Activated gamma-delta T cell treated with anti-CD3 and anti-CD28 coated beads, Interleukin-2, amount 50 U/mL, for 16 hours (primary cell): Measurements from ENCODE around the gene PPP1R12C.

Experiments used
- DNase-seq: peaks from one replicate; pipeline ENCODE4 v3.0.0-alpha.2; 2020; ENCODE audit warnings: low read depth

PPP1R12C gene

DNA sequence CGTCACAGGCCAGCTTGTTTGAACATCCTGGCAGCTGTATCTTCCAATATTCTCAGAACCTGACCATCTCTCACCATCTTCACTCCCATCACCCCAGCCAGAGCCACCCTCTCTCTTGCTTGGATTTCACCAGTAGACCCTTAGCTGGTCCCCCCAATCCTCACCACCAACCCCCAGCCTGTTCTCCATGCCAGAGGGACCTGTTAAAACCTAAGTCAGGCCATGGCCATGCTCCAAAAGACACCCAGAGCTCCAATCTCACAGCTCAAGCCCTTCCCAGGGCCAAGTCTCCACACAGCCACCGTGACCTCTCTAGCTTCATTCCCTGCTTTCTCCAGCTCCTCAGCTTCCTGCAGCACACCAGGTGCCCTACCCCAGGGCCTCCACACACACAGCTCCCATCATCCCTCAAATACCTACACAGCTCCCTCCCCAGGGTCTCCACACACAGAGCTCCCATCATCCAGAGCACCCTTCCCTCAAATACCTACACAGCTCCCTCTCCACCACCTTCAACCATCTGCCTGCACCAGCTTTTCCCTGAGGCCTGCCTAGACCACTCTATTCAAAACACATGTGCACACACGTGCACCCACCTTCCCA is 28.0 kb downstream of the PPP1R12C start:
- DNase-seq, result no peak

DNA sequence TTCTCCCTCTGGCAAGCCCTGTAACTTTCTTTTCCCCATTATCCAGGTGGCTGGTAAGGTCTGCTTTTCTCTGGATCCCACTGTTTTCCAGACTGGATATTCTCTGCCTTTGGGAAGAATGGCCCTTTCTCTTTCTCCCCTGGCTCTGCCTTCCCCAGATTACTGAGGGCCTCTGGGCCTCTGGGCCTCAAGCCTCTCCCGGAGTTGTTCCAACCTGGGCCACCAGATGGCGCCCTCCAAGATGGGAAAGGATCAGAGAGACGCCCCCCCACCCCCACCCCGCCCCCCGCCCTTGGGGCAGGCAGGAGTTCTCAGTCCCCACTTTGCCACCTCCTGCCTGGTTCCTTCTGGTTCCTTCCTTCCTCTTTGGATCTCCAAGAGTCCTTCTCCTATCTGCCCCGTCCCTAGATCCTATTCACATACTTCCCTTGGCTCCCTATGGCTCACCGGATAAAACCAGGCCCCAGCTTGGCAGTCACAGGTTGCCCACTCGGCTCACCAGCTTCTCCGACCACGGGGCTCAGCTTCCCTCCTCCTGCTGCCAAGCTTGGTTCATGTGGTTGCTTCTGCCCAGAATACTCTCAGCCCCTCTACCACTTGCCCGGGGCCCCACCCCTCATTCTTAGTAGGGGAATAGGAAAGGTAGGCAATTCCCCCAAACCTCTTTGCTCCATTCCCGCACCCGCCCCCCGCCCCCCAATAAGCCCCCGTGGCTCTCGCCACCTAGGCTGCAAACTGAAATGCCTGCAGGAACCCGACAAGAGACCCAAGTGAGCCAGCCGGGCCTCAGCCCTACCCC is 28.7 kb downstream of the PPP1R12C start:
- DNase-seq, result peak; percentile 77

DNA sequence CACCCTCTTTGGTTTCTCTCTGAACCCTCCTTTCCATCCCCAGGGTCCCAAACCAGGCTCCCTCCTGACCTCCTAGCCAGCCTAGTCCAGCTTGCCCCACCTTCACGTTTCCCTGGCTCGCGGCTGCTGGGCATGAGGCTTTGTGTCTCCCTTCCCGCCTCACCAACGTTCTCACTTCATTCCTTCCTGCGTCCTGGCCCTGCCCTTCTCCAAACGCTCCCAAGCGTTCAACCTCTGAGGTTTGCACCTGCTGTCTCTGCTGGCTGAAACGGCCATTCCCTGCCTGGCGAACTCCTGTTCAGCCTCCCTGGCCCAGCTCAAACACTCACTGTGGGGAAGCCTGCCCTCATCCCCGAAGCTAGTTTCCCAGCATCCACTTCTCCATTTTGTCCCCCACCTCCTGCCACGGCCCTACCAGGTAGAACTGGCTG is 29.4 kb downstream of the PPP1R12C start:
- no peak for DNase-seq

DNA sequence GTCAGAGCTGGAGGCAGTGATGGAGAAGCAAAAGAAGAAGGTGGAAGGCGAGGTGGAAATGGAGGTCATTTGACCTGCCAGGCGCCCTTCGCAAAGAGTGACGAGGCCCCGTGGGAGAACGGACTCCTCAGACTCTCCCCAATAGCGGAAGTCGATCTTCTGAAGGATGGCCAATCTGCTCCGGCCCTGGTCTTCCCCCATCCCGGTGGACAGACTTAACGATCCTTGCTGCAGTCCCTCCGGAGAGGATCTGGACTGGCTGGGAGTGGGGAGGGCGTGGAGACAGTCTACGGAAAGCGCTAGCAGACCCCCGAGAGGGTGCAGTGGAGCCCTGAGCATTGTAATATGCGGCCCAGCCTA is 29.9 kb downstream of the PPP1R12C start:
- DNase-seq, result no peak

DNA sequence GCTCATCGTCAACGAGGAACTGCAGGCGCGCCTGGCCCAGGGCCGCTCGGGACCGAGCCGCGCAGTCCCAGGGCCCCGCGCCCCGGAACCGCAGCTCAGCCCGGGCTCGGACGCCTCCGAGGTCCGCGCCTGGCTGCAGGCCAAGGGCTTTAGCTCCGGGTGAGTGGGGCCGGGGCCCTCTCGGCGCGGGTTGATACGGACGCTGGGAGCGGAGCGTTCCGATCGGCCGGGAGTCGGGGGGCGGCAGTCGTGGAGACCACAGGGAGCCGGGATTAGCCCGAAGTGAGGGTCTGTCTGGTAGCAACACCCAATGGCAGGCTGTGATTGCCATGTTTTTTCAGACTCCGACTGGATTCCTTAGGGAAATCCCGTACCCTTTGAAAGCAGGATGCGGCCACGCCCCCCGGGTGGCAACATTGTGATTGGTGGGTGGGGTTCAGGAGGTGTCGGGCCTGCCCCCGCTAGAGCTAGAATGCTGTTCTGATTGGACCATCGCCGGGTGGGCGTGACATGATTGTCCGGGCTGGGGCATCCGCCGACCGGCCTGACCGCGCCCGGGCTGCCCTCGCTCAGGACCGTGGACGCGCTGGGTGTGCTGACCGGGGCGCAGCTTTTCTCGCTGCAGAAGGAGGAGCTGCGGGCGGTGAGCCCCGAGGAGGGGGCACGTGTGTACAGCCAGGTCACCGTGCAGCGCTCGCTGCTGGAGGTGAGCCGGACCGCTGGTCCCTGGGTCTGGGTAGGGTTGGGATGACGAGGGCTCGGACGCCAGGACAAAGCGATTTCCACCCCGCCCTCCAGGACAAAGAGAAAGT is 30.5 kb downstream of the PPP1R12C start:
- DNase-seq, result no peak

DNA sequence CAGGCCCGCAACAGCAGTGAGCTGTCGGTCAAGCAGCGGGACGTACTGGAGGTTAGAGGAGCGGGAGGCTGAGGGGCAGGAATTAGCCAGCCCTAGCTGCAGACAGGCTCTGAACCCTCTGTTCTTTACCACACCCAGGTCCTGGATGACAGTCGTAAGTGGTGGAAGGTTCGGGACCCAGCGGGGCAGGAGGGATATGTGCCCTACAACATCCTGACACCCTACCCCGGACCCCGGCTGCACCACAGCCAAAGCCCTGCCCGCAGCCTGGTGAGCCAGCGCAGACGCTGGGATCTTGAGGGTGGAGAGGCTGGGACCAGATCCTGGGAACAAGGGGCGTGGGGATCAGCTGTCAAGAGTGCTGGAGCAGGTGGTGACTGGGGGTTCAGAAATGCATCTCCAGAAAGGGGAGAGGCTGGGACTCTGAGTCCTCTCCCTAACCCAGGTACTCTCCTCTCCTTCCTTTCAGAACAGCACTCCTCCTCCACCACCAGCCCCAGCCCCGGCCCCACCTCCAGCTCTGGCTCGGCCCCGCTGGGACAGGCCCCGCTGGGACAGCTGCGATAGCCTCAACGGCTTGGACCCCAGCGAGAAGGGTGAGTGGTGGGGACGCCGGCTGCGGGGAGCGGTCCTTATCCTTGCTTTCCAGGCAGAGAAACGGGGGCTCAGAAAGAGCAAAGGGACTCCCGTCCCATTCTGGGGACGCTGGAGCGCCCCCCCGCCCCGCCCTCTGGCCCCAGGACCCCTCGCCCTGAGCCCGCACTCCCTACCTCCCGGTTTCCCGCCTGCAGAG is 31.3 kb downstream of the PPP1R12C start:
- DNase-seq, result no peak

DNA sequence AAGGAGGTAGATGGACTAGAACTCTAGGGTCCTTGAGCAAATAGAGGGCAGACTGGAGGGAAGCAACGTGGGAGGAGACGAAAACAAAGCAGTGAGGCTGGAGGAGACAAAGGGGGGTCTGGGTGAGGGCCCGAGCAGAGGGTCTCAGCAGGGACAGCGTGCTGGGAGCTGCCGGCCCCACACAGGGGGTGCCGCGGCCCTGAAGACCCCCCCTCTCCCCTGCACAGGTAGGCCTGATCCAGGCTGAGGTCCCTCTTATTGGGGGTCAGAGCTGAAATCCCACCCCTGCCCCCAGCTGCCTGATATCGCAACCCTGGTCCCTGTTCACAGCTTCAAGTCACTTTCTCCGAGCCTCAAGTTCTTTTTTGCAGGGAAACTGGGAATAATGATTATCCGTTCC is 33.0 kb downstream of the PPP1R12C start:
- DNase-seq, result no peak

DNA sequence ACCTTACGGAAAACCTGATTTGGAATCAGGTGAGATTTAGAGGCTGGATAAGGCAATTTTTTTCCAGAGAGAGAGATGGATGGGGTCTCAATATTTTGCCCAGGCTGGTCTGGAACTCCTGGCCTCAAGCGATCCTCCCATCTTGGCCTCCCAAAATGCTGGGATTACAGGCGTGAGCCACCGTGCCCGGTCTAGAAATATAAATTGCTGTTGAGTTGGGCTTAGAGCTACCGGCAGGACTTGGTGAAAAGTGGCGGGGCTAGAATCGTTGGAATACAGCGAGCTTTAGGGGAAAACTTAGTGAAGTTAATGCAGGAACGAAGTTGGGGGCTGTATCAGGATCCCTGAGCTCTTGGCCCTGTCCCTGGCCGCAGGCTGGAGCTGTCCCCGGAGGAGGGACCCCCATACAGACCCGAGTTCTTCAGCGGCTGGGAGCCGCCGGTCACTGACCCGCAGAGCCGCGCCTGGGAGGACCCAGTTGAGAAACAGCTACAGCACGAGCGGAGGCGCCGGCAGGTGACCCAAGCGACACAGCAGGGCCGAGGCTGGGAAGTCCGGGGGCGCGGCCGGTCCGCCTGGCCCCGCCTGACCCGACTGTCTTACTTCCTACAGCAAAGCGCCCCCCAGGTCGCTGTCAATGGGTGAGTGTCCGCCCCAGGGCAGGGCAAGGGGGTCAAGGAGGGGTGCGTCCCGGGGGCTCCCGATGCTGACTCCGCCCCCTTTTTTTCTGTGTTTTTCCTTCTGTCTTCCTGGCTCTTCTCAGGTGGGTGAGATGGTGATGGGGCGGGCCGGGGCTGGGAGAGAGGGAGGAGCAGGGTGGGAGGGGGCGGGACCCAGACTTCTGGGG is 34.2 kb downstream of the PPP1R12C start:
- no peak for DNase-seq

DNA sequence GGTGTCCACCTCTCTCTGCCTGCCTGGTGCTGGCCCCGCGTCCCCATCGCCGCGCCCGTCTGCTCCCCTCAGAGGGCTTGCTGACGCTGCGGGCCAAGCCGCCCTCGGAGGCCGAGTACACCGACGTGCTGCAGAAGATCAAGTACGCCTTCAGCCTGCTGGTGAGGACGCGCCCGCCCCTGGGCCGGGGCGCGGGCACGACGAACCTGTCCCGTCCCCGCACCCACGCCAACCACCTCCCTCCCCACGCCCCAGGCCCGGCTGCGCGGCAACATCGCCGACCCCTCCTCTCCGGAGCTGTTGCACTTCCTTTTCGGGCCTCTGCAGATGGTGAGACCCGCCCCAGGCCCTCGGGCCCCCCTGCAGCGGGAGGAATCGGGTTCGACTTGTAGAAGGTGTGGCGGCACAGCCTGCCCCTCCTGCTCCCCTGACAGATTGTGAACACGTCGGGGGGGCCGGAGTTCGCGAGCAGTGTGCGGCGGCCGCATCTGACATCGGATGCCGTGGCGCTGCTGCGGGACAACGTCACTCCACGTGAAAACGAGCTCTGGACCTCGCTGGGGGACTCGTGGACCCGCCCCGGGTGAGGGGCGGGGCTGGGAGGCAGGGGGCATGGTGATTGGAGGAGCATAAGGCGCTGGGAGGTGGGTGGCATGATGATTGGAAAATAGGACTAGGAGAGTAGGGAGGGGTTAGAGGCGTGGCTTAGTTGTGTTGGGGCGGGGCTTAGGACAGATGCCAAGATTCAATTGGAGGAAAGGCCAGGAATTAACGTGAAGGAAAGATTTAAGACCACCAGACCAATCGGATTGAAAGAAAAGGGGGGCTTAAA is 35.2 kb downstream of the PPP1R12C start:
- DNase-seq, result no peak

DNA sequence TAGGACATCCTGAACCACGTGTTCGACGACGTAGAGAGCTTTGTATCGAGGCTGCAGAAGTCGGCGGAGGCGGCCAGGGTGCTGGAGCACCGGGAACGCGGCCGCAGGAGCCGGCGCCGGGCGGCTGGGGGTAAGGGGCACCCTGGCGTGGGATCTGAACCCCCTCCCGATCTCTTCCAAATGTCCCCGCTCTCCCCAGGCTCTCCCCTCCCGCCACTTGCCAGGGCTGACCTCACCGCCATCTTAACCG is 35.7 kb downstream of the PPP1R12C start:
- no peak for DNase-seq

DNA sequence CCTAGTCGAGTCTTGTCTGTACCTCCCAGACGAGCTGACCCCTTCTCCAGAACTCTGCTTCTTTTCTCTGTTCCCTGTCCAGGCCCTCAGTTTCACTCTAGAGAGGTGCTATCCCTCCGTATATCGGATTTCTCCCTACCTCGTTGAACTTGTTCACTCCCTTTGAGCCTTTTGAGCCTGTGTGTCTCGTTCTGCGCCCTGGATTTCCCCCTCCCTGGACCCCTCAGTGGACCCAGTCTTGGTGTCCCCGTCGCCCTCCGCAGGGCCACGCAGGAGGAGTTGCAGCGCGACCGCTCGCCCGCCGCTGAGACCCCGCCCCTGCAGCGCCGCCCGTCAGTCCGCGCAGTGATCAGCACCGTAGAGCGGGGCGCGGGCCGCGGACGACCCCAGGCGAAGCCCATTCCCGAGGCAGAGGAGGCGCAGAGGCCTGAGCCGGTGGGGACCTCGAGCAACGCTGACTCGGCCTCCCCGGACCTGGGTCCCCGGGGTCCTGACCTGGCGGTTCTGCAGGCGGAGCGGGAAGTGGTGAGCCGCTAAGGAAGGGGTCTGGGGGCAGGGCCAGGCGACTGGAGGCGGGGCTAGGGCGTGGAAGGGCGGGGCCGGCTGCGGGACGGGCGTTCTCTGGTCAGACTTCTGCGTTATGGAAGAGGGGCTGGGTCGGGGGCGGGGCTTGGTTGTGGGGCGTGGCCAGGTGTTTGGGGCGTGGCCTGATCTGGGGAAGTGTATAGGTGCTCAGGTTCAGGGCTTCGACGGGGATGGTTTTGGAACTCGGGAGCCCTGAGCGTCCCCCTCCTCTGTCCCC is 36.3 kb downstream of the PPP1R12C start:
- DNase-seq, result peak; percentile 82

DNA sequence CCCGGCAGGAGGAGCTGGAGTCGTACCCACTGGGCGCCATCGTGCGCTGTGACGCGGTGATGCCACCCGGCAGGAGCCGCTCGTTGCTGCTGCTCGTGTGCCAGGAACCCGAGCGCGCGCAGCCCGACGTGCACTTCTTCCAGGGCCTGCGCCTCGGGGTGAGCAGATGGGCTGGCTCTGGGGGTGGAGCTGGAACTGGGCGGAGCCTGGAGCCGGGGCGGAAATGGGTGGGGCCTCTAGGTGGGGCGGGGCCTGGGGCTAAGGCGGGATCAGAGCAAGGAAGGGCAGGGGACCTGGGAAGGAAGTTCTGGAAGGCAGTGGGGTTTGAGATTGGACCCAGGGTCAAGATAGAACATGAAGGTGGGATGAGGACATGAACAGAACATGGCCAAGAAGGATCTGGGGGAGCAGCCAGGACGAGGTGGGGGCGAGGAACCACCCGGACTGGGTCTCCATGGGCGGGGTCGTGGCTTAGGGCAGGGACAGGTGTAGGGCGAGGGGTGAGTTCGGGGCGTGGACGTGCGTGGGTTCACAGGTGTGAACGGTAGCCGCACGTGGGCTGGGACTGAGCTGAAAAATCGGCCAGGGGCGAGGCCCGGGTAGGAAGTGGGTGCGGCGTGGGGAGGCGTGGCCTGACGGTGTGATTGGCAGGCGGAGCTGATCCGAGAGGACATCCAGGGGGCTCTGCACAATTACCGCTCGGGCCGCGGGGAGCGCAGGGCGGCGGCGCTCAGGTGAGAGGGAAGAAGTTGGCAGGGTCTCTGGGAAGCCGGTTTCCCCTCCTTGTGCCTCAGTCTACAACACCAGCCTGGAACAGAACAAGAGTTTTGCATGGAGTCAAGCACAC is 37.1 kb downstream of the PPP1R12C start:
- peak; percentile 39 for DNase-seq

DNA sequence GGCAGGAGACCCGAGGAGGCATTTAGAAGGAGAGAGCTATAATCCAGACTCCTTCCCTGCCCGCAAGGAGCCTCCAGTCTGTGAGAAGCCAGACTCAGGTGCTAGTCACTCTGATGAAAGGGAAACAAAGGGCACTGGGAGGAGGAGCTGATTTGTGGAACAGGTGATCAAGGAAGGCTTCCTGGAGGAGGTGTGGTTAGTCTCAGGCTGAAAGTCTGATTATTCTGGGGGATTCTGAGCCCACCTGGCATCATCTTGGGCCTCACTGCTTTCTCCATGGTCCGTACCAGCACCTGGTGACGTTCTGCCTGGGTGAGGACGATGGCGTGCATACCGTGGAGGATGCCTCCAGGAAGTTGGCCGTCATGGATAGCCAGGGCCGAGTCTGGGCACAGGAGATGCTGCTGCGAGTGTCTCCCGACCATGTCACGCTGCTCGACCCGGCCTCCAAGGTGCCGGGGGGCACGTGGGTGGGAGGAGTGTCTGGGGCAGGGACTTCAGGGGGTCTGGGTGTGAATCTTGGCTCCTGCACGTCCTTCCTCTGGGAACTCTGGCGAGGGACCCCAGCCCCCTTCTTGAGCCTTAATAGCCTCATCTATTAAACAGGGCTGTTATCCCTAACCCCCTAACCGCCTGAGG is 37.9 kb downstream of the PPP1R12C start:
- no peak for DNase-seq

DNA sequence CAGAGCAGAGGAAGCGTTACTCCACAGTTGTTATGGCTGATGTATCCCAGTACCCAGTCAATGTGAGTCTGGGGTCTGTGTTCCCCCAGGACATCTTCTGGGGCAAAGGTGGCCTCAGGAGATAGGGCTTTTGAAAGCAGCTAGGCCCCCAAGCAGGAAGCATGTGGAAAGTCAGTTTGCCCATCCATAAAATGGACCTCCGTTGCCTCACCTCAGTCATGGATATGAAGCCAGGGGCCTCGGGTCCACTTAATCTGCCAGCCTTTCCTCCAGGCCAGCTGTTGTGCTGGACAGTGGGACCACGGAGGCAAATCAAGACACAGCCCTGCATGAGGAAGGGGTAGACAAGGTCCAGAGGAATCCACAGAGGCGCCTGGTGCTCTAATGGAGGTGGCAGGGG is 38.4 kb downstream of the PPP1R12C start:
- no peak for DNase-seq

DNA sequence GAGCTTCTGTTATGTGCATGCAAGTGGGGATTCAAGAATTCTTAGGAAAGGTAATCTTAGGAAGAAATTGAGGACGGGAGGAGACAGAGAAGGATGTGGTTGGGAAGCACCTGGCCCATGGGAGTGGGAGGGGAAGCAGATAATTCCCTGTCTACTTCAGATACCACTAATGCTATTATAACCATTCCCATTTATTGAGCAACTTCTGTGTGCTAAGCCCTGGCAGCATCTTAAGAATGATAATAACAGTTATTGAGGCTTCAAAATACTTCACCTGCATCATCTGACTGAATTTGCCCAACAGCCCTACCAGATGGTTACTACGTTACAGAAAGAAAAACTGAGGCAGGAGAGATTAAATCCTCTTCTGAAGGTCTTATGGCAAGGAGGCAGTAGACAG is 40.3 kb downstream of the PPP1R12C start:
- DNase-seq, result no peak

DNA sequence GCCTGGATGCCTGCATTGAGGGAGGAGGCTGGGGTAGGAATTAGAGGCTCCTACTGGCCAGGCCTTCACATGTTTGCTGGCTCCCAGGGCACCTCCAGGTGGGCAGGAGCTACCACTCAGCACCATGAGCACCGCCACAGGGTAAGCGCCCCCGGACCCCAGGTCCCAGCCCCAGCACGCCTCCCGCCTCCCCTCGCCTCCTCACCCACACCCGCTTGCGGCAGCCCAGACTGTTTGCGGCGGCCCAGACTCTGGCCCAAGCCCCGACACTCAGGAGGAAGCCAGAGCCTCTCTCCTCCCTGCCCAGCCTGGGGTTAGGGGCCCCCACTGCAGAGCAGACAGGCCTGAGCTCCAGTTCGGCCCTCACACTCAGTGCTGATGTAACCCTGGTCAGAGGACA is 41.1 kb downstream of the PPP1R12C start:
- no peak for DNase-seq

DNA sequence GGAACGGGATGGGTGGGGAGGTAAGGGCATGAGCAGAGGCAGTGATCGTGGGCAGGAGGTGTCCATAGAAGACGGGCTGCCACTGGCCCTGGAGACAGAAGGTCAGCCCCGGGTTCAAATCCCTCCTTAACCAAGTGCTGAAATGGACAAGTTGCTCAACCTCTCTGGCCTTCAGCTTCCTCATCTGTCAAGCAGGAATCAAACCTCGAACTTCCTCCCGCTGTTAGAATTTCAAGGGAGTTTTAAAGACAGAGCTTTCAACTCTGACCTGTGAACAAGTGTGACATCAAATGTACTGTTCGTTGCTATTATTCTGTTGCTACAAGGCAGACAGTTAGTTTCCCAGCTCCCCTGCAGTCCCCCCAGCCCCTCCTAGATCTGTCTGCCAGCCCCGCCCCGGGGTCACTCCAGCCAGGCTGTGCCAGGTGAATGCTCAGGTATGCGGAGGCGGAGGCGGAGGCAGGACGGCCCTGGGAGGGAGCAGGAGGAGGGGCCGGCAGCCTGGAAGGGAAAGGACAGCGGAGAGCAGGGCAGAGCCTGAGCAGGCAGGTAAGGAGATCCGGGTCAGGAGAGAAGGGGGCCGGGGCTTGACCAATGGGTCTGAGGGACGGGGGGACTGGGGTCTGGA is 42.0 kb downstream of the PPP1R12C start, which contains the start of gene EPS8L1:
Gene EPS8L1 (plus strand): TSS at position 499 of the 628 bp plus-strand sequence. CDS start 576 bp downstream, outside the sequence.
- no peak for DNase-seq

DNA sequence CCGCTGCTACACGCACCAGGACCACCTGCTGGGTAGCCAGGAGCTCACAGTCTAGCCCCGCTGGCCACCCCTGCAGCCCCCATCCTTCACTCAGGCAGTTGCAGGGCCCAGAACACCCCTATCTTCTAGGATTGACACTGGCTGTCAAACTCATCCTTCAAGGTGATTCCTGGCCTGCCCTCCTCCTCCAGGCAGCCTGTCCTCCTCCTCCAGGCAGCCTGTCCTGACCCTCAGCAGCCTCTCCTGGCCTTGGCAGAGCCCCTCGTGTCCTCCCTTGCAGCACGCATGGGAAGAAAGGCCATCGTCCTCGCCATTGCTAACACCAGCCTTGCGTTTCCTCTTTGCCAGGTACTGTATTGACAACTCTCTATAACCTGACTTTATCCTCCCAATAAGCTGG is 45.5 kb downstream of the PPP1R12C start:
- DNase-seq, result no peak
